GM12878 (cell line): ENCODE measurements around the gene RNASE13. TPM values are rescaled to one million over a fixed set of nuclear protein-coding genes. Genes with fewer than 3 reads are reported as not detected.

Experiments
- ATAC-seq: fragments of 200-7000 bp; cut with Tn5 transposase; 3 replicates; pipeline ENCODE4 v1.9.1; 2020; ENCODE audit warnings: mild to moderate bottlenecking, moderate library complexity
- BruUV-seq: library from RNA; stranded (reverse); fragments of 400-500 nt; replicated peaks from 2 replicates; lab custom pipeline; 2021; lab: Mats Ljungman, UMichigan
- CTCF ChIA-PET: fragments of 300-600 bp; sonication (Branson Sonifier 250); formaldehyde crosslinking; extraction: SDS; loops from one replicate; lab custom pipeline; 2021; ENCODE audit warnings: inconsistent platforms; lab: Yijun Ruan, JAX
- POLR2A ChIA-PET: fragments of 350-600 bp; formaldehyde crosslinking; extraction: SDS; loops from one replicate; lab custom pipeline; 2021; ENCODE audit warnings: inconsistent platforms; lab: Charles Lee
- RAD21 ChIA-PET: fragments of 300-600 bp; sonication (Branson Sonifier 250); formaldehyde crosslinking; loops from one replicate; lab custom pipeline; 2023; ENCODE audit warnings: antibody characterized with exemption; ENCODE audit not compliant: unreplicated experiment; lab: Charles Lee
- SMC1A ChIA-PET: fragments of 300-600 bp; sonication (Branson Sonifier 250); formaldehyde crosslinking; loops from one replicate; lab custom pipeline; 2023; ENCODE audit not compliant: unreplicated experiment, uncharacterized antibody; lab: Charles Lee
- DNase-seq: peaks from one replicate; pipeline ENCODE4 v3.0.0-alpha.2; 2011; ENCODE audit warnings: low read depth, low spot score
- FAIRE-seq: peaks from 3 replicates; lab custom pipeline; 2011; peaks lifted over from hg19 to GRCh38; lab: Jason Lieb, UNC
- H2AFZ ChIP-seq: 2 replicates; pipeline ENCODE4 v1.6.0; 2011; ENCODE audit warnings: low read depth, low read length, control low read depth; ENCODE audit not compliant: control insufficient read depth
- H3K27ac ChIP-seq: 2 replicates; pipeline ENCODE4 v1.5.1; 2011; ENCODE audit warnings: control low read depth; ENCODE audit not compliant: control insufficient read depth, insufficient read depth
- H3K27me3 ChIP-seq, 2 experiments: replicated peaks in 1 of 2; 2 replicates each; pipeline versions ENCODE4 v1.6.0 to v1.6.1; 2011; ENCODE audit warnings: low read length in 1 of 2; ENCODE audit not compliant: control insufficient read depth in 2 of 2, insufficient read depth in 2 of 2
- H3K36me3 ChIP-seq, 2 experiments: 2 replicates each; pipeline ENCODE4 v1.5.1; 2011; ENCODE audit warnings: low read length in 1 of 2; ENCODE audit not compliant: control insufficient read depth in 2 of 2, insufficient read depth in 2 of 2
- H3K4me1 ChIP-seq: 2 replicates; pipeline ENCODE4 v1.6.1; 2011; ENCODE audit warnings: mild to moderate bottlenecking, low read length, moderate library complexity, mixed read lengths; ENCODE audit not compliant: control insufficient read depth, insufficient read depth
- H3K4me2 ChIP-seq: 2 replicates; pipeline ENCODE4 v1.6.0; 2011; ENCODE audit warnings: control low read depth; ENCODE audit not compliant: control insufficient read depth, insufficient read depth
- H3K4me3 ChIP-seq: fragments of 200-600 bp; sonication (generic); 2 replicates; pipeline ENCODE4 v1.5.1; 2016
- H3K79me2 ChIP-seq: 2 replicates; pipeline ENCODE4 v1.6.0; 2011; ENCODE audit warnings: low read length; ENCODE audit not compliant: control insufficient read depth, insufficient read depth
- H3K9ac ChIP-seq: 2 replicates; pipeline ENCODE4 v1.8.0; 2011; ENCODE audit warnings: low read length, control low read depth, mixed read lengths; ENCODE audit not compliant: control insufficient read depth, insufficient read depth
- H3K9me3 ChIP-seq: replicated peaks from 3 replicates; pipeline ENCODE4 v1.5.1; 2011; ENCODE audit warnings: mild to moderate bottlenecking, low read length; ENCODE audit not compliant: control insufficient read depth, insufficient read depth
- H4K20me1 ChIP-seq: 2 replicates; pipeline ENCODE4 v1.6.0; 2011; ENCODE audit not compliant: control insufficient read depth, insufficient read depth
- CREM ChIP-seq: IDR thresholded peaks from 2 replicates; pipeline ENCODE4 v1.6.1; 2014; ENCODE audit warnings: antibody characterized with exemption, low read depth
- EP300 ChIP-seq, 2 experiments: fragments of 150-350 bp in 1 of 2; IDR thresholded peaks; 2 replicates each; pipeline ENCODE4 v1.6.1; 2011 to 2012; ENCODE audit warnings: low read depth in 2 of 2, low read length in 2 of 2, borderline replicate concordance in 1 of 2, improper control_type of control experiment in 1 of 2, inconsistent platforms in 1 of 2; ENCODE audit not compliant: control insufficient read depth in 1 of 2
- HDAC6 ChIP-seq: fragments of 200-600 bp; sonication (generic); IDR thresholded peaks from one replicate; pipeline ENCODE4 v1.8.0; 2017; ENCODE audit warnings: antibody characterized with exemption; ENCODE audit not compliant: unreplicated experiment
- IKZF1 ChIP-seq: fragments of 450-650 bp; conservative IDR thresholded peaks from 2 replicates; pipeline ENCODE4 v1.6.1; 2017; ENCODE audit warnings: antibody characterized with exemption, mild to moderate bottlenecking
- MYB ChIP-seq: fragments of 150-350 bp; IDR thresholded peaks from 2 replicates; pipeline ENCODE4 v1.6.1; 2014; ENCODE audit warnings: mild to moderate bottlenecking, low read depth, low read length, borderline replicate concordance
- SMAD1 ChIP-seq: fragments of 450-650 bp; IDR thresholded peaks from 2 replicates; pipeline ENCODE4 v1.6.1; 2018; ENCODE audit warnings: mild to moderate bottlenecking, low read depth; ENCODE audit not compliant: partially characterized antibody
- SP1 ChIP-seq: IDR thresholded peaks from one replicate; pipeline ENCODE4 v1.6.1; 2011; ENCODE audit warnings: low read depth, low read length
- YY1 ChIP-seq: IDR thresholded peaks from 2 replicates; pipeline ENCODE4 v1.6.1; 2011; ENCODE audit warnings: low read depth, mild to moderate bottlenecking, low read length
- ZZZ3 ChIP-seq: IDR thresholded peaks from 2 replicates; pipeline ENCODE4 v1.6.1; 2011; ENCODE audit warnings: low read depth; ENCODE audit not compliant: control insufficient read depth, insufficient read length
- WGBS: methylation state at CpG from one replicate; pipeline ENCODE4 v1.1.6; 2016; ENCODE audit warnings: low lambda C conversion rate; ENCODE audit not compliant: insufficient replicate concordance, insufficient coverage; ENCODE audit errors: missing lambda C conversion rate; 5-methylcytosine and 5-hydroxymethylcytosine counted together
- in situ Hi-C: fragments of 300-500 bp; cut with MboI; formaldehyde crosslinking; loops from 9 replicates; pipeline ENCODE4 v1.14.3; 2018; ENCODE audit warnings: mixed read lengths
- intact Hi-C: fragments of 100-400 bp; cut with micrococcal nuclease; formaldehyde crosslinking; loops from one replicate; pipeline ENCODE4 v1.14.2; 2022; ENCODE audit not compliant: unreplicated experiment
- polyA plus RNA-seq, 11 experiments: library from polyadenylated mRNA; depleted of rRNA in 4 of 11; unstranded in 6 of 11; stranded (reverse) in 5 of 11; fragments of >200 nt; fragmentation: Nextera tagmentation in 4 of 11; fragmentation: Illumina TruSeq in 1 of 11; extraction: Ambion mirVana in 4 of 11; extraction: Trizol in 1 of 11; gene quantifications; 1 replicate in 1 of 11; 2 replicates in 10 of 11; pipeline versions ENCODE4 v1.2.1 to v1.2.3, GENCODE V29; 2011 to 2016; ENCODE audit warnings: inconsistent platforms in 2 of 11, missing spikeins in 2 of 11, low read depth in 1 of 11
- total RNA-seq, 4 experiments: library from RNA; depleted of rRNA in 3 of 4; stranded (reverse); fragments of >200 nt in 3 of 4; fragmentation: Illumina TruSeq in 1 of 4; extraction: Trizol in 1 of 4; gene quantifications; 2 replicates each; pipeline versions ENCODE4 v1.2.1 to v1.2.3, GENCODE V29; 2013 to 2021
- TF ChIP-seq, protein P1 (sequence below): fragments of 450-650 bp; IDR thresholded peaks from 2 replicates; pipeline ENCODE4 v1.6.1; 2018; ENCODE audit warnings: mild to moderate bottlenecking, low read depth, moderate library complexity; ENCODE audit not compliant: partially characterized antibody
- TF ChIP-seq, protein P2 (sequence below): IDR thresholded peaks from 2 replicates; pipeline ENCODE4 v1.6.1; 2012; ENCODE audit warnings: mild to moderate bottlenecking, low read depth, low read length
- TF ChIP-seq, protein P3 (sequence below): IDR thresholded peaks from 2 replicates; pipeline ENCODE4 v1.6.1; 2012; ENCODE audit warnings: low read depth, low read length, improper control_type of control experiment
- TF ChIP-seq, protein P4 (sequence below): fragments of 450-650 bp; IDR thresholded peaks from 2 replicates; pipeline ENCODE4 v1.6.1; 2017; ENCODE audit warnings: antibody characterized with exemption, mild to moderate bottlenecking, moderate library complexity

Gene RNASE13
- total and polyA plus RNA-seq, 10 of the 15 experiments (the other 5 are each of a cell fraction or from before 2014, with no cell fraction given), result not detected

- BruUV-seq, result no TSS peak
- no peak overlapping the region for H2AFZ ChIP-seq
- TF ChIP-seq SMAD1 (no peak), CREM (no peak), YY1 (no peak), EP300 (IDR thresholded peaks at IDR 0.05; ENCODE audit: borderline replicate concordance in 1 of 2, control insufficient read depth in 1 of 2, low read depth in 2 of 2, low read length in 2 of 2) (no peak), ZZZ3 (no peak), HDAC6 (no peak), IKZF1 (no peak), SP1 (no peak), MYB (no peak)
- TF ChIP-seq, protein P1, sequence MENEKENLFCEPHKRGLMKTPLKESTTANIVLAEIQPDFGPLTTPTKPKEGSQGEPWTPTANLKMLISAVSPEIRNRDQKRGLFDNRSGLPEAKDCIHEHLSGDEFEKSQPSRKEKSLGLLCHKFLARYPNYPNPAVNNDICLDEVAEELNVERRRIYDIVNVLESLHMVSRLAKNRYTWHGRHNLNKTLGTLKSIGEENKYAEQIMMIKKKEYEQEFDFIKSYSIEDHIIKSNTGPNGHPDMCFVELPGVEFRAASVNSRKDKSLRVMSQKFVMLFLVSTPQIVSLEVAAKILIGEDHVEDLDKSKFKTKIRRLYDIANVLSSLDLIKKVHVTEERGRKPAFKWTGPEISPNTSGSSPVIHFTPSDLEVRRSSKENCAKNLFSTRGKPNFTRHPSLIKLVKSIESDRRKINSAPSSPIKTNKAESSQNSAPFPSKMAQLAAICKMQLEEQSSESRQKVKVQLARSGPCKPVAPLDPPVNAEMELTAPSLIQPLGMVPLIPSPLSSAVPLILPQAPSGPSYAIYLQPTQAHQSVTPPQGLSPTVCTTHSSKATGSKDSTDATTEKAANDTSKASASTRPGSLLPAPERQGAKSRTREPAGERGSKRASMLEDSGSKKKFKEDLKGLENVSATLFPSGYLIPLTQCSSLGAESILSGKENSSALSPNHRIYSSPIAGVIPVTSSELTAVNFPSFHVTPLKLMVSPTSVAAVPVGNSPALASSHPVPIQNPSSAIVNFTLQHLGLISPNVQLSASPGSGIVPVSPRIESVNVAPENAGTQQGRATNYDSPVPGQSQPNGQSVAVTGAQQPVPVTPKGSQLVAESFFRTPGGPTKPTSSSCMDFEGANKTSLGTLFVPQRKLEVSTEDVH, result no peak
- TF ChIP-seq, protein P2, sequence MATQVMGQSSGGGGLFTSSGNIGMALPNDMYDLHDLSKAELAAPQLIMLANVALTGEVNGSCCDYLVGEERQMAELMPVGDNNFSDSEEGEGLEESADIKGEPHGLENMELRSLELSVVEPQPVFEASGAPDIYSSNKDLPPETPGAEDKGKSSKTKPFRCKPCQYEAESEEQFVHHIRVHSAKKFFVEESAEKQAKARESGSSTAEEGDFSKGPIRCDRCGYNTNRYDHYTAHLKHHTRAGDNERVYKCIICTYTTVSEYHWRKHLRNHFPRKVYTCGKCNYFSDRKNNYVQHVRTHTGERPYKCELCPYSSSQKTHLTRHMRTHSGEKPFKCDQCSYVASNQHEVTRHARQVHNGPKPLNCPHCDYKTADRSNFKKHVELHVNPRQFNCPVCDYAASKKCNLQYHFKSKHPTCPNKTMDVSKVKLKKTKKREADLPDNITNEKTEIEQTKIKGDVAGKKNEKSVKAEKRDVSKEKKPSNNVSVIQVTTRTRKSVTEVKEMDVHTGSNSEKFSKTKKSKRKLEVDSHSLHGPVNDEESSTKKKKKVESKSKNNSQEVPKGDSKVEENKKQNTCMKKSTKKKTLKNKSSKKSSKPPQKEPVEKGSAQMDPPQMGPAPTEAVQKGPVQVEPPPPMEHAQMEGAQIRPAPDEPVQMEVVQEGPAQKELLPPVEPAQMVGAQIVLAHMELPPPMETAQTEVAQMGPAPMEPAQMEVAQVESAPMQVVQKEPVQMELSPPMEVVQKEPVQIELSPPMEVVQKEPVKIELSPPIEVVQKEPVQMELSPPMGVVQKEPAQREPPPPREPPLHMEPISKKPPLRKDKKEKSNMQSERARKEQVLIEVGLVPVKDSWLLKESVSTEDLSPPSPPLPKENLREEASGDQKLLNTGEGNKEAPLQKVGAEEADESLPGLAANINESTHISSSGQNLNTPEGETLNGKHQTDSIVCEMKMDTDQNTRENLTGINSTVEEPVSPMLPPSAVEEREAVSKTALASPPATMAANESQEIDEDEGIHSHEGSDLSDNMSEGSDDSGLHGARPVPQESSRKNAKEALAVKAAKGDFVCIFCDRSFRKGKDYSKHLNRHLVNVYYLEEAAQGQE, result no peak
- TF ChIP-seq, protein P3, sequence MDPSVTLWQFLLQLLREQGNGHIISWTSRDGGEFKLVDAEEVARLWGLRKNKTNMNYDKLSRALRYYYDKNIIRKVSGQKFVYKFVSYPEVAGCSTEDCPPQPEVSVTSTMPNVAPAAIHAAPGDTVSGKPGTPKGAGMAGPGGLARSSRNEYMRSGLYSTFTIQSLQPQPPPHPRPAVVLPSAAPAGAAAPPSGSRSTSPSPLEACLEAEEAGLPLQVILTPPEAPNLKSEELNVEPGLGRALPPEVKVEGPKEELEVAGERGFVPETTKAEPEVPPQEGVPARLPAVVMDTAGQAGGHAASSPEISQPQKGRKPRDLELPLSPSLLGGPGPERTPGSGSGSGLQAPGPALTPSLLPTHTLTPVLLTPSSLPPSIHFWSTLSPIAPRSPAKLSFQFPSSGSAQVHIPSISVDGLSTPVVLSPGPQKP, result no peak
- TF ChIP-seq, protein P4, sequence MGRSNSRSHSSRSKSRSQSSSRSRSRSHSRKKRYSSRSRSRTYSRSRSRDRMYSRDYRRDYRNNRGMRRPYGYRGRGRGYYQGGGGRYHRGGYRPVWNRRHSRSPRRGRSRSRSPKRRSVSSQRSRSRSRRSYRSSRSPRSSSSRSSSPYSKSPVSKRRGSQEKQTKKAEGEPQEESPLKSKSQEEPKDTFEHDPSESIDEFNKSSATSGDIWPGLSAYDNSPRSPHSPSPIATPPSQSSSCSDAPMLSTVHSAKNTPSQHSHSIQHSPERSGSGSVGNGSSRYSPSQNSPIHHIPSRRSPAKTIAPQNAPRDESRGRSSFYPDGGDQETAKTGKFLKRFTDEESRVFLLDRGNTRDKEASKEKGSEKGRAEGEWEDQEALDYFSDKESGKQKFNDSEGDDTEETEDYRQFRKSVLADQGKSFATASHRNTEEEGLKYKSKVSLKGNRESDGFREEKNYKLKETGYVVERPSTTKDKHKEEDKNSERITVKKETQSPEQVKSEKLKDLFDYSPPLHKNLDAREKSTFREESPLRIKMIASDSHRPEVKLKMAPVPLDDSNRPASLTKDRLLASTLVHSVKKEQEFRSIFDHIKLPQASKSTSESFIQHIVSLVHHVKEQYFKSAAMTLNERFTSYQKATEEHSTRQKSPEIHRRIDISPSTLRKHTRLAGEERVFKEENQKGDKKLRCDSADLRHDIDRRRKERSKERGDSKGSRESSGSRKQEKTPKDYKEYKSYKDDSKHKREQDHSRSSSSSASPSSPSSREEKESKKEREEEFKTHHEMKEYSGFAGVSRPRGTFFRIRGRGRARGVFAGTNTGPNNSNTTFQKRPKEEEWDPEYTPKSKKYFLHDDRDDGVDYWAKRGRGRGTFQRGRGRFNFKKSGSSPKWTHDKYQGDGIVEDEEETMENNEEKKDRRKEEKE, result no peak
These were observed 8.3 kb upstream of the RNASE13 start for GRCh38 chr14:21042918-21043317.

More at GRCh38 chr14:21042918-21043317, 8.3 kb upstream of the RNASE13 start:
- no peak for FAIRE-seq
- Histone ChIP-seq H3K36me3 (no peaks in the 10 kb centered on the region), H3K9ac (no peak overlapping the region), H3K27me3 (peaks cover 0 to 11% of the 10 kb centered on the region in 2 experiments; a peak in 2 of 4 replicates), H4K20me1 (no peaks in the 10 kb centered on the region; the same call in 1 of the 2 replicates), H3K4me2 (no peak overlapping the region), H3K9me3 (no peaks in the 10 kb centered on the region), H3K79me2 (no peaks in the 10 kb centered on the region), H3K4me1 (no peaks in the 10 kb centered on the region), H3K27ac (no peak overlapping the region), H3K4me3 (no peak overlapping the region)
- intact Hi-C loops (no loop called here), in situ Hi-C loops (no loop called here)
- 5% methylated on average over 8 of the region's 8 CpGs for WGBS
- ChIA-PET POLR2A (no interaction called here), CTCF (interaction anchor here (2.3 kb wide), 1 partner anchor 28 kb away, joined by 11 read pairs; no protein-coding TSS in a partner anchor), SMC1A (interaction anchor here (2.1 kb wide), 1 partner anchor 29 kb away, joined by 7 read pairs; no protein-coding TSS in a partner anchor), RAD21 (no interaction called here)
- DNase-seq, result no peak
- ATAC-seq, result no peak
